WTC11 (cell line): ENCODE results near the gene DDX51.

Experiments
- CTCF ChIP-seq: fragments of 200-600 bp; IDR thresholded peaks from 2 replicates; pipeline ENCODE4 v1.8.0; 2022; ENCODE audit warnings: antibody characterized with exemption
- USF2 ChIP-seq: sonication (generic); formaldehyde crosslinking; IDR thresholded peaks from 2 replicates; pipeline ENCODE4 v1.8.1; 2023; ENCODE audit warnings: mild to moderate bottlenecking, missing genetic modification reagents, moderate library complexity

DNA sequence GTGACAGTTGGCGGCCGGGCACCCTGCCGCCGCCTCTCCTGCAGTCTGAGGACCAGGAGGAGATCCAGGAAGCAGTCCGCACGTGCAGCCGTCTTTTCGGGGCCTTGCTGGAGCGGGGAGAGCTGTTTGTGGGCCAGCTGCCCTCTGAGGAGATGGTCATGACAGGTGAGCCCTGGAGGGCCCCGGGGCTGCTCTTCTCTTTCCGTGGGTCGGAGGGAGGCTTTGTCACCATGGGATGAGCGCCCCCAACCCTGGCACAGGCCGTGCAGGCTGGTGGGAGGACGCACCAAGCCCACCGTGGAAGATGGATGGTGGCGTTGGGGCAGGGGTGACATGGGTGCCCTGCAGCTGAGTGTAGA is 670 bp upstream of the DDX51 start:
- no peak for TF ChIP-seq CTCF
- TF ChIP-seq USF2 = no peak
